ENCODE data around the gene TCF7.
A peak's percentile ranks its signal among the peaks of the same experiment; 100 is the strongest.

Gene TCF7

GRCh38 chr5:134088994-134089560 is 25.4 kb upstream of the TCF7 start:
- no peak for DNase-seq (ENCODE audit: low read depth, low spot score)
- no peak overlapping the region for H3K27ac ChIP-seq

- no peak overlapping the region for H3K27ac ChIP-seq
- no peak for DNase-seq (ENCODE audit: low read depth, low spot score)
Observed at GRCh38 chr5:134090522-134090921, 24.0 kb upstream of the TCF7 start.

- H3K27ac ChIP-seq = no peak overlapping the region
- no peak for DNase-seq (ENCODE audit: low read depth, low spot score)
Observed at GRCh38 chr5:134091626-134092121, 22.8 kb upstream of the TCF7 start.

- DNase-seq (ENCODE audit: low read depth, low spot score) = peak; percentile 79
- H3K27ac ChIP-seq = no peak overlapping the region
Observed at GRCh38 chr5:134092875-134093274, 21.6 kb upstream of the TCF7 start.

GRCh38 chr5:134093351-134093750 is 21.1 kb upstream of the TCF7 start:
- no peak for DNase-seq (ENCODE audit: low read depth, low spot score)

GRCh38 chr5:134095293-134095692 is 19.2 kb upstream of the TCF7 start:
- no peak for DNase-seq (ENCODE audit: low read depth, low spot score)
- H3K27ac ChIP-seq = no peak overlapping the region

More at GRCh38 chr5:134093351-134093750, 21.1 kb upstream of the TCF7 start:
- H3K27ac ChIP-seq = no peak overlapping the region

GRCh38 chr5:134095887-134096589 is 18.4 kb upstream of the TCF7 start:
- no peak overlapping the region for H3K27ac ChIP-seq
- no peak for DNase-seq (ENCODE audit: low read depth, low spot score)

GRCh38 chr5:134097211-134097749 is 17.2 kb upstream of the TCF7 start:
- DNase-seq (ENCODE audit: low read depth, low spot score) = no peak
- no peak overlapping the region for H3K27ac ChIP-seq

GRCh38 chr5:134098690-134099089 is 15.8 kb upstream of the TCF7 start:
- no peak for DNase-seq (ENCODE audit: low read depth, low spot score)
- no peak overlapping the region for H3K27ac ChIP-seq

GRCh38 chr5:134099288-134099872 is 15.1 kb upstream of the TCF7 start:
- no peak overlapping the region for H3K27ac ChIP-seq
- no peak for DNase-seq (ENCODE audit: low read depth, low spot score)

GRCh38 chr5:134099939-134100282 is 14.6 kb upstream of the TCF7 start:
- no peak overlapping the region for H3K27ac ChIP-seq
- no peak for DNase-seq (ENCODE audit: low read depth, low spot score)

GRCh38 chr5:134100283-134101091 is 14.0 kb upstream of the TCF7 start:
- H3K27ac ChIP-seq = no peak overlapping the region
- no peak for DNase-seq (ENCODE audit: low read depth, low spot score)

GRCh38 chr5:134101686-134102439 is 12.6 kb upstream of the TCF7 start:
- no peak for DNase-seq (ENCODE audit: low read depth, low spot score)
- H3K27ac ChIP-seq = no peak overlapping the region

- no peak overlapping the region for H3K27ac ChIP-seq
- no peak for DNase-seq (ENCODE audit: low read depth, low spot score)
Observed at GRCh38 chr5:134103397-134103796, 11.1 kb upstream of the TCF7 start.

GRCh38 chr5:134103998-134104654 is 10.4 kb upstream of the TCF7 start:
- H3K27ac ChIP-seq = no peak overlapping the region
- DNase-seq (ENCODE audit: low read depth, low spot score) = no peak

- DNase-seq (ENCODE audit: low read depth, low spot score) = no peak
- H3K27ac ChIP-seq = no peak overlapping the region
Observed at GRCh38 chr5:134106991-134107701, 7.3 kb upstream of the TCF7 start.

GRCh38 chr5:134107779-134108178 is 6.7 kb upstream of the TCF7 start:
- no peak for DNase-seq (ENCODE audit: low read depth, low spot score)
- no peak overlapping the region for H3K27ac ChIP-seq

- no peak overlapping the region for H3K27ac ChIP-seq
- DNase-seq (ENCODE audit: low read depth, low spot score) = no peak
Observed at GRCh38 chr5:134110382-134110781, 4.1 kb upstream of the TCF7 start.

Data from epithelial cell of prostate (primary cell).